Omental fat pad (tissue), 4 donors: ENCODE measurements around the gene ADGRB3. TPM values are rescaled to one million over a fixed set of nuclear protein-coding genes. Genes with fewer than 3 reads are reported as not detected.

Source experiments
- ATAC-seq: fragments of 150-250 bp; one replicate; pipeline ENCODE4 v1.9.1; 2016; ENCODE audit warnings: mild to moderate bottlenecking, moderate library complexity; ENCODE audit not compliant: low FRiP score
- DNase-seq: peaks from one replicate; pipeline ENCODE4 v3.0.0-alpha.2; 2019; ENCODE audit warnings: low spot score
- CTCF ChIP-seq, 3 donors: fragments of 450-650 bp; IDR thresholded peaks; one replicate each; pipeline ENCODE4 v1.5.1; 2016 to 2017; ENCODE audit warnings: antibody characterized with exemption in 3 of 3, mild to moderate bottlenecking in 3 of 3, moderate library complexity in 2 of 3
- total RNA-seq, 4 donors: library from RNA; depleted of rRNA; stranded (reverse); fragments of >200 nt; gene quantifications; one replicate each; pipeline ENCODE4 v1.1.0, GENCODE V29; 2016

The ADGRB3 gene
- total RNA-seq, 4 donors from 2014 or later = 0.84 to 4.4 (median 1.9) TPM

- no peak for DNase-seq
- no peak for TF ChIP-seq CTCF (IDR thresholded peaks at IDR 0.05)
- no peak for ATAC-seq
These were observed 121.6 kb downstream of the ADGRB3 start for GRCh38 chr6:68756454-68757375.

GRCh38 chr6:68757821-68758220, 122.7 kb downstream of the ADGRB3 start:
- no peak for ATAC-seq
- TF ChIP-seq CTCF (IDR thresholded peaks at IDR 0.05) = no peak
- no peak for DNase-seq

- ATAC-seq (no peak), DNase-seq (no peak)
- no peak for TF ChIP-seq CTCF (IDR thresholded peaks at IDR 0.05)
These were observed 123.5 kb downstream of the ADGRB3 start for GRCh38 chr6:68758559-68758958.

- no peak for TF ChIP-seq CTCF (IDR thresholded peaks at IDR 0.05)
- ATAC-seq = no peak
These were observed 125.4 kb downstream of the ADGRB3 start for GRCh38 chr6:68760485-68760884.

GRCh38 chr6:68760941-68761676, 126.0 kb downstream of the ADGRB3 start:
- ATAC-seq (no peak), DNase-seq (no peak)
- no peak for TF ChIP-seq CTCF (IDR thresholded peaks at IDR 0.05)

More at GRCh38 chr6:68760485-68760884, 125.4 kb downstream of the ADGRB3 start:
- no peak for DNase-seq

GRCh38 chr6:68761985-68762384, 126.9 kb downstream of the ADGRB3 start:
- ATAC-seq (no peak), DNase-seq (no peak)
- TF ChIP-seq CTCF (IDR thresholded peaks at IDR 0.05) = no peak
